OCI-LY1 (cell line): ENCODE results near the gene ANKRD1.

Experiments
- H2AFZ ChIP-seq: fragments of 200-600 bp; sonication (generic), shearing (Covaris generic); 2 replicates; pipeline ENCODE4 v1.6.0; 2014; ENCODE audit warnings: antibody characterized with exemption, mild to moderate bottlenecking, low read length
- H3F3A ChIP-seq: fragments of 200-600 bp; sonication (generic), shearing (Covaris generic); 2 replicates; pipeline ENCODE4 v1.6.0; 2014; ENCODE audit warnings: mild to moderate bottlenecking, antibody characterized with exemption, low read length, moderate library complexity; ENCODE audit not compliant: insufficient read depth
- H3K27ac ChIP-seq: fragments of 200-600 bp; sonication (generic); 2 replicates; pipeline ENCODE4 v1.5.1; 2014; ENCODE audit warnings: low read length, mixed run types, mild to moderate bottlenecking, low read depth; ENCODE audit not compliant: poor library complexity, severe bottlenecking
- H3K27me3 ChIP-seq: fragments of 200-600 bp; sonication (generic); 2 replicates; pipeline ENCODE4 v1.6.0; 2014; ENCODE audit warnings: antibody characterized with exemption, mild to moderate bottlenecking, low read length, moderate library complexity; ENCODE audit not compliant: insufficient read depth
- H3K36me3 ChIP-seq: fragments of 200-600 bp; sonication (generic); 2 replicates; pipeline ENCODE4 v1.6.1; 2014; ENCODE audit warnings: mild to moderate bottlenecking, antibody characterized with exemption, low read length, moderate library complexity, mixed read lengths; ENCODE audit not compliant: insufficient read depth
- H3K4me1 ChIP-seq: fragments of 200-600 bp; sonication (generic); 2 replicates; pipeline ENCODE4 v1.5.1; 2014; ENCODE audit warnings: mild to moderate bottlenecking, low read length, moderate library complexity; ENCODE audit not compliant: insufficient read depth, severe bottlenecking
- H3K4me2 ChIP-seq: fragments of 200-600 bp; sonication (generic), shearing (Covaris generic); 2 replicates; pipeline ENCODE4 v1.6.1; 2014; ENCODE audit warnings: low read length
- H3K4me3 ChIP-seq: fragments of 200-600 bp; sonication (generic); 2 replicates; pipeline ENCODE4 v1.5.1; 2014; ENCODE audit warnings: low read length, low read depth, mild to moderate bottlenecking, mixed read lengths; ENCODE audit not compliant: poor library complexity, severe bottlenecking
- H3K79me2 ChIP-seq: fragments of 200-600 bp; shearing (Covaris generic); 2 replicates; pipeline ENCODE4 v1.6.1; 2016; ENCODE audit warnings: mixed run types, low read length, mixed read lengths; ENCODE audit not compliant: insufficient read depth
- H3K9ac ChIP-seq: fragments of 200-600 bp; sonication (generic), shearing (Covaris generic); 2 replicates; pipeline ENCODE4 v1.6.1; 2014; ENCODE audit warnings: mild to moderate bottlenecking, low read length, mixed read lengths
- H3K9me2 ChIP-seq: fragments of 200-600 bp; sonication (generic), shearing (Covaris generic); 2 replicates; pipeline ENCODE4 v1.6.1; 2014; ENCODE audit warnings: low read depth, mild to moderate bottlenecking, low read length, mixed read lengths
- H3K9me3 ChIP-seq: fragments of 200-600 bp; shearing (Covaris generic); 2 replicates; pipeline ENCODE4 v1.6.1; 2014; ENCODE audit warnings: low read length, mixed read lengths
- H4K20me1 ChIP-seq: fragments of 200-600 bp; sonication (generic), shearing (Covaris generic); 2 replicates; pipeline ENCODE4 v1.6.0; 2016; ENCODE audit warnings: mild to moderate bottlenecking, low read length; ENCODE audit not compliant: insufficient read depth
- CTCF ChIP-seq: fragments of 200-600 bp; sonication (generic), shearing (Covaris generic); IDR thresholded peaks from 2 replicates; pipeline ENCODE4 v1.5.1; 2017; ENCODE audit warnings: mild to moderate bottlenecking, antibody characterized with exemption, low read length, moderate library complexity, mixed read lengths
- EZH2 ChIP-seq: fragments of 200-600 bp; sonication (generic), shearing (Covaris generic); IDR thresholded peaks from 2 replicates; pipeline ENCODE4 v1.8.0; 2017; ENCODE audit warnings: borderline replicate concordance, mixed run types, mild to moderate bottlenecking, antibody characterized with exemption, low read length, moderate library complexity, mixed read lengths

The ANKRD1 gene

DNA sequence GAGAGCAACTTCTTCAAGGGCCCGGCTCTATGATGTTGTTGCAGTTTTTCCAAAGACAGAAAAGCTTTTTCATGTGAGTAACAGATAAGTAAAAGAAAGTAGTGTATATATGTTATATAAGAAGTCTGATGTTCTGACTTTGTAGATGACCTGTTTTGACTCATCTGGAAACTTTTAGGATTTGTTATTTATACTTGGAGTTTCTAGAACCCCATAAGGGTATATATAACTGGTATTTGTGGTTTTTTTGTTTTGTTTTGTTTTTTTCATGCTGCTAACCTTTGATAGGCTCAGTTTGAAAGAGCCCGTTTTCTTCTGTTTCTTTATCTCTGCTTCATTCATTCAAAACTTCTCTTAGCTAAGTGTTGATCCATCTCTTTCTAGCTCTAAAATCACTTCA, 41.8 kb downstream of the ANKRD1 start:
- no peaks in the 10 kb centered on the region for H3K27me3 ChIP-seq
- H3K27ac ChIP-seq, result no peak overlapping the region
- H3K36me3 ChIP-seq, result peaks cover 31% of the 10 kb centered on the region
- H4K20me1 ChIP-seq, result no peaks in the 10 kb centered on the region
- no peaks in the 10 kb centered on the region for H3K4me1 ChIP-seq
- TF ChIP-seq CTCF, result no peak
- H3K9ac ChIP-seq, result no peak overlapping the region
- no peaks in the 10 kb centered on the region for H3K9me2 ChIP-seq
- no peak overlapping the region for H3K4me3 ChIP-seq
- H2AFZ ChIP-seq, result no peak overlapping the region
- H3K4me2 ChIP-seq, result no peak overlapping the region
- no peaks in the 10 kb centered on the region for H3K79me2 ChIP-seq
- H3F3A ChIP-seq, result no peaks in the 10 kb centered on the region
- no peaks in the 10 kb centered on the region for H3K9me3 ChIP-seq

- Histone ChIP-seq H3K79me2 (peaks cover 9% of the 10 kb centered on the region; the same call in 1 of the 2 replicates), H2AFZ (no peak overlapping the region), H3K4me2 (peak overlapping the region; percentile 84), H3K4me3 (peak overlapping the region; percentile 83), H3K9me3 (0 out of 2 replicates have a peak, but pooled peaks cover 4% of the 10 kb centered on the region), H3F3A (no peaks in the 10 kb centered on the region), H3K9me2 (no peaks in the 10 kb centered on the region), H3K27ac (no peak overlapping the region), H3K27me3 (no peaks in the 10 kb centered on the region), H3K36me3 (peaks cover 19% of the 10 kb centered on the region), H3K4me1 (peaks cover 15% of the 10 kb centered on the region), H3K9ac (peak overlapping the region; percentile 79), H4K20me1 (no peaks in the 10 kb centered on the region)
- TF ChIP-seq CTCF (no peak), EZH2 (no peak)
Observed at GRCh38 chr10:90872648-90873020, 48.3 kb downstream of the ANKRD1 start.

DNA sequence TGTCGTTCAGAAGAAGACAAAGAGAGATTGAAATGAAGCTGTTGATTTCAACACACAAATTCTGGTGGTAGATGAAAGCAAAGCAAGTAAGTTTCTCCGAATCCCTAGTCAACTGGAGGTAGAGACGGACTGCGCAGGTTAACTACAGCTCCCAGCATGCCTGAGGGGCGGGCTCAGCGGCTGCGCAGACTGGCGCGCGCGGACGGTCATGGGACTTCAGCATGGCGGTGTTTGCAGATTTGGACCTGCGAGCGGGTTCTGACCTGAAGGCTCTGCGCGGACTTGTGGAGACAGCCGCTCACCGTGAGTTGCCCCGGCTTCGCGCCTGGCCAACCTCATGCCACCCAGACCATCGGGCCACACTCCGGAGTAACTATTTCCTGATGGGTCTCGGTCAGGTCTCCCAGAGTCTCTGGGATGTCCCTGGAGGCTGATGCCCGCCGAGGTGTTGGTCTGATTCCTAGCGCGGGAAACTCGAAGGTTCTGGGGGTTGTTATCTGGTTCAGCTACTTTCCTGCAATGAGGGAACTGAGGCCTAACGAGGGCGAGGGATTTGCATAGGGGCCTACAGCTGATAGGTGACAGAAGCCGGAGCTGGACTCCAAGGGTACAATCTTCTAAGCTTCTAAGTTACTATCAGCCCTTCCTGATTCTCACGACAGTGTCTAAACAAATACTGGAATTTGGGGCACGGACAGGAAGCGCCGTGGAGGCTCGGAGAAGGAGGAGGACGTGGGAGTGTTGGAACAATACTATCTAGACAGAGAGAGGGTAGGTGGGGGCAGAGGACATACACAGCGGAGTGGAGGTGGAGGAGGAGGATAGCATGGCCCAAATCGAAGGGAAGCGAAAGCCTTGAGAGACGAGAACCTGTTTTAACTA, 48.9 kb downstream of the ANKRD1 start, which contains the start of gene RPP30:
RPP30 (plus strand) TSS at position 209 of the 882 bp plus-strand sequence; CDS start at position 222, 13 bp downstream.
- peak within 1 kb of the TSS; percentile 86 for H2AFZ ChIP-seq
- H3K9me2 ChIP-seq, result no peaks in the 10 kb centered on the region
- TF ChIP-seq EZH2, result no peak
- no peak for TF ChIP-seq CTCF
- H3K79me2 ChIP-seq, result peaks cover 9% of the 10 kb centered on the region; the same call in 1 of the 2 replicates
- H3K27ac ChIP-seq, result peak within 1 kb of the TSS; percentile 58
- H3K27me3 ChIP-seq, result no peaks in the 10 kb centered on the region
- H3K9me3 ChIP-seq, result 0 out of 2 replicates have a peak, but pooled peaks cover 4% of the 10 kb centered on the region
- no peaks in the 10 kb centered on the region for H4K20me1 ChIP-seq
- H3F3A ChIP-seq, result no peaks in the 10 kb centered on the region
- H3K4me1 ChIP-seq, result peaks cover 15% of the 10 kb centered on the region
- peak within 1 kb of the TSS; percentile 83 for H3K4me3 ChIP-seq
- peak within 1 kb of the TSS; percentile 79 for H3K9ac ChIP-seq
- H3K36me3 ChIP-seq, result peaks cover 13% of the 10 kb centered on the region
- H3K4me2 ChIP-seq, result peak within 1 kb of the TSS; percentile 84
